ENCODE data around the gene RPS6KL1. TPM values are rescaled to one million over a fixed set of nuclear protein-coding genes. Genes with fewer than 3 reads are reported as not detected.

Gene RPS6KL1
- total and polyA plus RNA-seq, 8 donors: 0.62 to 6.7 (median 1.2) TPM

DNA sequence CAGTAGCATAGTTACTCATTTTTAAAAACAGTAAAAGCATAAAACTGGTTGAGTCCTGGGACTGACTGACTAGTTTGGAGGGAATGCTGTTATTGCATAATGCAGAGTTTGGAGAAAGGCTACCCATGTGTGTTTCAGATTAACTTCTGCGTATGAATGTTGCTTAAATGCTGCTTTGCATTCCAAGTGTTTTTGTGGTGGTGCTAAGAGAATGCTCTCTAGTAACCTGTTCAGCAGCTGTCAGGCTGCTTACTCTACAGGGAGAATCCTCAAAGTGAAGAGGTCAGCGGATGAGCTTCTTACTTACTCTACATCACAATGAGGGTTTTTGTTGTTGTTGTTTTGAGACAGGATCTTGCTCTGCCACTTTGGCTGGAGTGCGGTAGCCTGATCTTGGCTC is 37.1 kb downstream of the RPS6KL1 start:
- Histone ChIP-seq H3K27me3 (no peaks in the 10 kb centered on the region), H3K9me3 (no peaks in the 10 kb centered on the region), H3K4me1 (peaks cover 31 to 55% of the 10 kb centered on the region in 2 donors), H3K4me3 (no peak overlapping the region), H3K36me3 (peaks cover 0 to 45% of the 10 kb centered on the region in 2 donors), H3K27ac (no peak overlapping the region)
- intact Hi-C loops (cut with DNase I): no loop called here
- TF ChIP-seq CTCF (IDR thresholded peaks at IDR 0.05): no peak
- DNase-seq (no peak), ATAC-seq (no peak)

GRCh38 chr14:74882103-74882920 is 40.7 kb downstream of the RPS6KL1 start:
- Histone ChIP-seq H3K4me1 (peaks cover 31 to 57% of the 10 kb centered on the region in 2 donors), H3K4me3 (peak overlapping the region; percentile 93 to 95), H3K9me3 (no peaks in the 10 kb centered on the region), H3K27ac (peak overlapping the region; percentile 95), H3K27me3 (no peaks in the 10 kb centered on the region), H3K36me3 (peaks cover 0 to 20% of the 10 kb centered on the region in 2 donors)
- intact Hi-C loops (cut with DNase I): no loop called here
- ATAC-seq: peak; percentile 64
- DNase-seq: peak in 2 of 4 donors; percentile 21 to 56
- no peak for TF ChIP-seq CTCF (IDR thresholded peaks at IDR 0.05)

- peaks cover 29 to 51% of the 10 kb centered on the region in 2 donors for H3K4me1 ChIP-seq
- H3K4me3 ChIP-seq: peak within 1 kb of the TSS; percentile 93 to 95
- no peaks in the 10 kb centered on the region for H3K9me3 ChIP-seq
- no peak for TF ChIP-seq CTCF (IDR thresholded peaks at IDR 0.05)
- intact Hi-C loops (cut with DNase I): no loop called here
- no peaks in the 10 kb centered on the region for H3K27me3 ChIP-seq
- peak within 1 kb of the TSS; percentile 95 for H3K27ac ChIP-seq
- ATAC-seq: peak; percentile 98
- peak; percentile 88 to 96 (median 88) for DNase-seq
- H3K36me3 ChIP-seq: peaks cover 0 to 13% of the 10 kb centered on the region in 2 donors
Observed at GRCh38 chr14:74881431-74882102, 41.5 kb downstream of the RPS6KL1 start, which contains the start of gene DLST. DLST (plus strand) TSS chr14:74881916; CDS start chr14:74881954, 38 bp downstream.

DNA sequence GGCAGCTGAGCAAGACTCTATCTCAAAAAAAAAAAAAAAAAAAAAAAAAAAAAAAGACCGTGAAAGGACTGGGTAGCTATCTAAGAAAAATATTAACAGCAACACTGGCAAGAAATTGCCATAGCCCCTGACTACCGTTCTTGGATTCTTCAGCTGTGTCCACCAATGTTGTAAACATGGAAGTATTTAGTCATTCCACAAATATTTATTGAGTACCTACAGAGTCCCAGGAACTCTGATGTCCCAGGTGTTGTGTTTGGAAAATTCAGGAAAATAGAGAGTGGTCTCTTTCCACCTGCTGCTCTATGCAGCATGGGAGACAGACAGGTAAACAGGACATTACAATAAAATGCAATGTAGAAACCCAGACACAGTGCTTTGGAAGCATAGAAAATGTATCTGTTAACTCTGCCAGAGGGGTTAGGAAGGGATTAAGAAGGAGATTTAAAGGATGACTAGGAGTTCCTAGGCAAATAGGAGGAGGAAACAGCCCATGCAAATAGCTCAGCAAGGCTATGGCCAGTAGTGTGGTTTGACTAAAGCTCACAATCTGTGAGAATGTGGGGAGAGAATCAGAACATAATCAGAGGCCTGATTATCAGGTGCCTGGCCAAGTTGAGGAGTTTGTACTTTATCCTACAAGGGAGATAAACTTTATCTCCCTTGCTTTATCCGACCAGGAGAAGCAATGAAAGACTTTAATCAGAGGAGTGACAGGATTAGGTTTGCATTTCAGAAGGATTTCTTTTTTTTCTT is 43.5 kb downstream of the RPS6KL1 start:
- TF ChIP-seq CTCF (IDR thresholded peaks at IDR 0.05): no peak
- H3K4me3 ChIP-seq: no peak overlapping the region
- no peaks in the 10 kb centered on the region for H3K9me3 ChIP-seq
- no peak overlapping the region for H3K27ac ChIP-seq
- intact Hi-C loops (cut with DNase I): no loop called here
- no peaks in the 10 kb centered on the region for H3K27me3 ChIP-seq
- DNase-seq (no peak), ATAC-seq (no peak)
- no peaks in the 10 kb centered on the region for H3K36me3 ChIP-seq
- H3K4me1 ChIP-seq: peaks cover 14 to 36% of the 10 kb centered on the region in 2 donors
